Naive thymus-derived CD8-positive, alpha-beta T cell (primary cell): Measurements from ENCODE around the gene JAK1. TPM values are rescaled to one million over a fixed set of nuclear protein-coding genes. Genes with fewer than 3 reads are reported as not detected.

ENCODE experiments used
- ATAC-seq, 2 donors: fragments of 150-1000 bp; cut with Tn5 transposase in 1 of 2; sonication (Bioruptor Pico), chemical (Tn5 transposase) in 1 of 2; 1 replicate in 1 of 2; 2 replicates in 1 of 2; pipeline ENCODE4 v1.10.0; 2021; ENCODE audit warnings: mild to moderate bottlenecking in 2 of 2, moderate library complexity in 2 of 2
- POLR2A ChIA-PET: fragments of 350-600 bp; sonication (Branson Sonifier 250); formaldehyde crosslinking; loops from one replicate; lab custom pipeline; 2021; ENCODE audit warnings: antibody characterized with exemption; lab: Charles Lee
- DNase-seq, 10 donors: peaks; one replicate each; pipeline versions ENCODE4 v3.0.0 to v3.0.0-alpha.2; 2020 to 2022
- H3K27ac Mint-ChIP-seq, 10 donors: one replicate each; pipeline ENCODE4 v1.8.0; 2020 to 2022; ENCODE audit warnings: mild to moderate bottlenecking in 10 of 10, mixed read lengths in 10 of 10, moderate library complexity in 4 of 10, inconsistent platforms in 1 of 10
- H3K27me3 Mint-ChIP-seq, 5 donors: one replicate each; pipeline ENCODE4 v1.8.0; 2021 to 2022; ENCODE audit warnings: mixed read lengths in 5 of 5
- H3K36me3 Mint-ChIP-seq, 3 donors: one replicate each; pipeline ENCODE4 v1.8.0; 2020 to 2022; ENCODE audit warnings: mixed read lengths in 3 of 3, mild to moderate bottlenecking in 2 of 3, inconsistent platforms in 1 of 3
- H3K4me1 Mint-ChIP-seq, 4 donors: one replicate each; pipeline ENCODE4 v1.8.0; 2021 to 2022; ENCODE audit warnings: mixed read lengths in 4 of 4
- H3K4me3 Mint-ChIP-seq, 10 donors: one replicate each; pipeline ENCODE4 v1.8.0; 2020 to 2022; ENCODE audit warnings: mild to moderate bottlenecking in 10 of 10, mixed read lengths in 10 of 10, moderate library complexity in 6 of 10, inconsistent platforms in 1 of 10
- H3K9me3 Mint-ChIP-seq, 9 donors: one replicate each; pipeline ENCODE4 v1.8.0; 2020 to 2022; ENCODE audit warnings: mixed read lengths in 9 of 9, mild to moderate bottlenecking in 3 of 9, inconsistent platforms in 1 of 9, moderate library complexity in 1 of 9
- polyA plus RNA-seq, 3 donors: library from polyadenylated mRNA; unstranded; fragments of 300-500 nt; fragmentation: Illumina TruSeq; gene quantifications; one replicate each; pipeline ENCODE4 v1.2.3, GENCODE V29; 2021
- total RNA-seq, 8 experiments: library from RNA in 2 of 8; stranded (reverse) in 2 of 8; gene quantifications; one replicate each; pipeline ENCODE4 v1.2.3 and lab custom pipeline; 2021 to 2026

Gene JAK1
- total and polyA plus RNA-seq, 5 experiments from 2014 or later: 162 to 361 (median 244) TPM

GRCh38 chr1:64896551-64896950 lies 69.8 kb downstream of the JAK1 start:
- Mint-ChIP-seq H3K4me3 (peak overlapping the region in 7 of 10 donors; percentile 22 to 75 (median 38)), H3K27me3 (no peaks in the 10 kb centered on the region), H3K36me3 (no peaks in the 10 kb centered on the region), H3K4me1 (peaks cover 60 to 94% (median 91%) of the 10 kb centered on the region in 4 donors), H3K27ac (peak overlapping the region in 7 of 10 donors; percentile 2 to 83 (median 11)), H3K9me3 (no peaks in the 10 kb centered on the region)
- ATAC-seq: no peak
- DNase-seq: no peak
- POLR2A ChIA-PET: no interaction called here

- DNase-seq (no peak), ATAC-seq (peak in 1 of 2 donors; percentile 24)
- Mint-ChIP-seq H3K27ac (peak overlapping the region in 4 of 10 donors; percentile 12 to 38 (median 26)), H3K9me3 (no peaks in the 10 kb centered on the region), H3K4me3 (peak overlapping the region in 9 of 10 donors; percentile 16 to 64 (median 38)), H3K36me3 (no peaks in the 10 kb centered on the region), H3K4me1 (peaks cover 63 to 94% (median 92%) of the 10 kb centered on the region in 4 donors), H3K27me3 (no peaks in the 10 kb centered on the region)
- POLR2A ChIA-PET: no interaction called here
Measured at GRCh38 chr1:64895500-64895899, 70.8 kb downstream of the JAK1 start.

DNA sequence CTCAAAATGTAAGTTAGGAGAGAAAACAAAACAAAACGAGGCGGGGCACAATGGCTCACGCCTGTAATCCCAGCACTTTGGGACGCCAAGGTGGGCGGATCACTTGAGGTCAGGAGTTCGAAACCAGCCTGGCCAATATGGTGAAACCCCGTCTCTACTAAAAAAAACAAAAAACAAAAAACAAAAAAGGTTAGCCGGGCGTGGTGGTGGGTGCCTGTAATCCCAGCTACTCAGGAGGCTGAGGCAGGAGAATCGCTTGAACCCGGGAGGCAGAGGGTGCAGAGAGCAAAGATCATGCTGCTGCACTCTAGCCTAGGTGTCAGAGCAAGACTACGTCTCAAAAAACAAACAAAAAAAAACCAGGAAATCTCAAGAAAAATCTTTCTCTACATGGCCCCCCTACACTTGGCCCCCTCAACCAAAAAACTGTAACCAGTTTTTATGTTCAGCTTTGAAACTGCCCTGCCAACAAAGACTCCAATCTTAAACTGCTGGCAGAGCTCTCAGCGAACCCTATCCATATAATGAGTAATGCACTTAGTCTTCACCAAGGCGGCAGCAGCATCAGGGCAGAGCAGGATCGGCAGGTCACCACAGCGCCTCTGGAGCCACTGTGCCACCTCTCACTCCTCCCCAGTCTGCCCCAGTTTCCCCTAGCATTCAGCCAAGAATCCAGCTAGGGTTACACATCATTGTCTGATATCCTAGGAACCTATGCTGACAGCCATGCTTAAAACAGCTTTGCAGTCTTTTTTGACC lies 71.7 kb downstream of the JAK1 start:
- Mint-ChIP-seq H3K4me3 (peak overlapping the region in 7 of 10 donors; percentile 6 to 64 (median 24)), H3K27ac (peak overlapping the region in 7 of 10 donors; percentile 7 to 78 (median 61))
- no peak for DNase-seq

DNA sequence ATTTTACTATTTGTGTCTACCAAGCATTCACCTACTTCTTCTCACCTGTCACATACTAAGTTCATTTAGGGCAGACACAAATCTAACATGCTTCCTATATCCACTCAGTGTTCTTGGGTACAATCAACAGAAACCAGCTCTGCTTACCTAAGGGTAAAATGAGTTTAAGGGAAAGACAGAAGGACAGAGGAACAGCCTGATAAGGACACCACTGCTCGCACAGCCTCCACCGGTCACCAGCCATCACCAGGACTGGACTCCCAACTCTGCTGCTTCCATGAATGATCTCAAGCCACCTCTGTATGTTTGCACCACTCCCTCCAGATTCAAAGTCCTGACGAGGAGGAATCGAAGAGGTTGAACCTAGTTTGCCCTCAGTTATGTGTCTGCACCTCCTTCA lies 72.4 kb downstream of the JAK1 start:
- H3K27me3 Mint-ChIP-seq: no peaks in the 10 kb centered on the region
- H3K9me3 Mint-ChIP-seq: no peaks in the 10 kb centered on the region
- H3K36me3 Mint-ChIP-seq: no peaks in the 10 kb centered on the region
- ATAC-seq (no peak), DNase-seq (no peak)
- H3K4me3 Mint-ChIP-seq: peak overlapping the region in 8 of 10 donors; percentile 1 to 43 (median 7)
- peak overlapping the region in 6 of 10 donors; percentile 0 to 70 (median 41) for H3K27ac Mint-ChIP-seq
- POLR2A ChIA-PET: no interaction called here
- H3K4me1 Mint-ChIP-seq: peaks cover 58 to 94% (median 92%) of the 10 kb centered on the region in 4 donors

More for the DNA sequence above, 71.7 kb downstream of the JAK1 start:
- H3K27me3 Mint-ChIP-seq: no peaks in the 10 kb centered on the region
- POLR2A ChIA-PET: no interaction called here
- peaks cover 59 to 94% (median 92%) of the 10 kb centered on the region in 4 donors for H3K4me1 Mint-ChIP-seq
- no peak for ATAC-seq
- H3K9me3 Mint-ChIP-seq: no peaks in the 10 kb centered on the region
- H3K36me3 Mint-ChIP-seq: no peaks in the 10 kb centered on the region

DNA sequence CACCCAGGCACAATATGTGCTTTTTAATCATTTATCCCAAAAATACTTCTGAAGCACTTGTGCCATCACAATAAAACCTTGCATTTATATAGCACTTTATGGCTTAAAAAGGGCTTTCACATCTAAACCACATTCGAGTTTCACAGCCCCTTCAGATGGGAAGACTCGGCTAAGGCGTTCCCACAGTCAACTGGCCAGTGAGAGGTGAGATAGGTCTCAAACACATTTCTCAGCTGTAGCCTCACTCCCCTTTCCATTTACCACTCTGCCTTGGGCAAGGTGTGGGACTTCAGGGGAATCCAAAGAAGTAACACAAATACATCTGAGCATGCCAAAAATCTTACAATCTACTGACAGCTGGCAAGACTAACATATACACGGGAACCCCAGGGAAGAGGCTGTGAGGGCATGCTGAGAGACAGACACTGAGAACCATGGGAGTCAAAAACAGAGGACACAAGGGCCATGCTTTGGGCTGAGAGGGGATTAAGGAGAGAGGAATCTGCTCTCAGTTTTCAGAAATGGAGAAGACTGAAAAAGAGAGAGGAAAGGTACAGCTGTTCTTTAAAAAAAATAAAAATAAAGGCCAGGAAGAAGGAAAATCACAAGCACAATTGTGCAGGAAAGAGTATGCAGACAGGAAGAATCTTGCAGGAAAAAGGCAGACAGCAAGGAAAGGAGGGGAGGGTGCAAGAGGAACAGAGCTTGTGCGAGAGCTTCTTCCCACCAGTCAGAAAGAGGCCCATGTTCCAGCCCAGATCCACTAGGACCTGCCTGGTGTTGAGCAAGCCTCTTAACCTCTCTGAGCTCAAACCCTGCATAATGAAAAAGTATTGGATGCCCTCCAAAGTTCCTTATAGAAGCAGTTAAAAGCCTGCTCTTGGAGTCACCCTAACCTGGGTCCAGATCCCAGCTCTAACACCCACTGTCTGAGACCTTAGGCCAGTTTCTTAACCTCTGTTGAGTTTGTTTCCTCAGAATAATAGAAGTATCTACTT lies 73.5 kb downstream of the JAK1 start:
- Mint-ChIP-seq H3K36me3 (no peaks in the 10 kb centered on the region), H3K4me1 (peaks cover 62 to 96% (median 96%) of the 10 kb centered on the region in 4 donors), H3K9me3 (no peaks in the 10 kb centered on the region), H3K27ac (peak overlapping the region; percentile 2 to 77 (median 60)), H3K4me3 (peak overlapping the region in 8 of 10 donors; percentile 13 to 77 (median 46)), H3K27me3 (no peaks in the 10 kb centered on the region)
- POLR2A ChIA-PET: interaction anchor here (0.6 to 1.0 kb wide), 2 partner anchors 16 to 110 kb away, joined by 3 read pairs; no protein-coding TSS in a partner anchor
- ATAC-seq (no peak), DNase-seq (no peak)

- ATAC-seq: peak; percentile 54 to 59
- Mint-ChIP-seq H3K27me3 (no peaks in the 10 kb centered on the region), H3K9me3 (no peaks in the 10 kb centered on the region), H3K36me3 (peaks cover 0 to 6% (median 0%) of the 10 kb centered on the region in 3 donors), H3K4me3 (peak overlapping the region in 9 of 10 donors; percentile 13 to 74 (median 59)), H3K27ac (peak overlapping the region in 9 of 10 donors; percentile 10 to 82 (median 21)), H3K4me1 (peaks cover 67 to 99% (median 97%) of the 10 kb centered on the region in 4 donors)
- POLR2A ChIA-PET: interaction anchor here (0.7 kb wide), 1 partner anchor 49 kb away, joined by 4 read pairs; no protein-coding TSS in a partner anchor
- DNase-seq: peak in 2 of 10 donors; percentile 7 to 19
Measured at GRCh38 chr1:64891448-64891825, 74.9 kb downstream of the JAK1 start.

DNA sequence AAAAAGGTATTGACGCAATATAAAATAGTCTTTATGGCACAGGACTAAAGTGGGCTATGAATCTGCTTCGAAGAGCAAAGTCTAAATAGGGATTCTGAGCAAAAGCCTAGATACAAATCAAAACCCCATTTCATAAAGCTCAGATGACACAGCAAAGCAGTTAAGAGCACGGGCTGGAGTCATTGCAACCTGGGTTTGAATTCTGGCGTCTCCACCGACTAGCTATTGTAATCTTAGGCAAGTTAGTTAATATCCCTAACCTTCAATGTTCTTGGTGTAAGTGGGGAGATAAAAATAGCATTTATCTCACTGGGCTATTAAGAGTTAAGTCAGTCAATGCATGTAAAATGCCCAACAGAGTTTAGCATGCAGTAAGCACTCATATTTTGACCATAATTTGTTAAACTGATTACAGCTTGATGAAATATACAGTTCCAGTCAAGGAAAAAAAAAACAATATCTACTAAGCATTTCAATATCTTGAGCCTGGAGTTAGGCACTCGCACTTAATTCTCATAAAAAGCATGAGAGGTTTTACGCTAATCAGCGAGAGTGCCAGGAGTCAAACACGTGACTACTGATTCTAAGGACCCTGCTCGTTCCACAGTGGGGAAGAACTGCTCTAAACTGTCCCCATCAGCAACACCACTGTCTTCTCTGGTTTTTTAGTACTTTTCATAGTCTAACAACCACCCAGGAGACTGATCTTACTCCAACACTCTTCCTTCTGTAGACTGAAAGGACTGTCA lies 75.5 kb downstream of the JAK1 start:
- Mint-ChIP-seq H3K36me3 (peaks cover 0 to 10% (median 0%) of the 10 kb centered on the region in 3 donors), H3K27ac (peak overlapping the region; percentile 10 to 82 (median 37)), H3K27me3 (no peaks in the 10 kb centered on the region), H3K9me3 (no peaks in the 10 kb centered on the region), H3K4me3 (peak overlapping the region in 9 of 10 donors; percentile 13 to 74 (median 59)), H3K4me1 (peaks cover 67 to 99% (median 96%) of the 10 kb centered on the region in 4 donors)
- POLR2A ChIA-PET: interaction anchor here (0.6 kb wide), 1 partner anchor 127 kb away, joined by 3 read pairs; no protein-coding TSS in a partner anchor
- DNase-seq (no peak), ATAC-seq (peak; percentile 5 to 21)

- Mint-ChIP-seq H3K4me3 (peak overlapping the region in 5 of 10 donors; percentile 4 to 48 (median 23)), H3K36me3 (peaks cover 0 to 39% (median 3%) of the 10 kb centered on the region in 3 donors), H3K9me3 (no peaks in the 10 kb centered on the region), H3K27me3 (no peaks in the 10 kb centered on the region), H3K27ac (peak overlapping the region in 8 of 10 donors; percentile 4 to 82 (median 36)), H3K4me1 (peaks cover 57 to 96% (median 91%) of the 10 kb centered on the region in 4 donors)
- ATAC-seq (no peak), DNase-seq (no peak)
- POLR2A ChIA-PET: no interaction called here
Measured at GRCh38 chr1:64887689-64888217, 78.6 kb downstream of the JAK1 start.

- Mint-ChIP-seq H3K9me3 (no peaks in the 10 kb centered on the region), H3K36me3 (peaks cover 0 to 47% (median 3%) of the 10 kb centered on the region in 3 donors), H3K4me1 (peaks cover 57 to 94% (median 91%) of the 10 kb centered on the region in 4 donors), H3K27ac (peak overlapping the region; percentile 8 to 84 (median 51)), H3K4me3 (peak overlapping the region in 3 of 10 donors; percentile 23 to 49 (median 30)), H3K27me3 (no peaks in the 10 kb centered on the region)
- ATAC-seq (no peak), DNase-seq (no peak)
- POLR2A ChIA-PET: no interaction called here
Measured at GRCh38 chr1:64886877-64887276, 79.5 kb downstream of the JAK1 start.

DNA sequence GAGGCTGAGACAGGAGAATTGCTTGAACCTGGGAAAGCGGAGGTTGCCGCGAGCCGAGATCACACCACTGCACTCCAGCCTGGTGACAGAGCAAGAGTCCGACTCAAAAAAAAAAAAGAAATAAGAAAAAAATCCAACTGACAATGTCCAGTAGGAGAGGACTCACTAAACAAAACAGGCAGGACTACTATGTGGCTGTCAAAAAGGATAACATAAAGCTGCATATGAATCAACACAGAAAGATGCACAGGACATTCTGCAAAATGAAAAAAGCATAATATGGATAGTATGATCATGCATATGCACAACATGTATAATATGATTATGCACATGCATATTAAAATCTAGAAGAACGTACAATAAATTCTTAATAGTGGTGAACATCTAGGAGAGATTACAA lies 80.7 kb downstream of the JAK1 start:
- POLR2A ChIA-PET: no interaction called here
- Mint-ChIP-seq H3K9me3 (no peaks in the 10 kb centered on the region), H3K27ac (peak overlapping the region in 3 of 10 donors; percentile 8 to 82 (median 72)), H3K4me3 (no peak overlapping the region), H3K27me3 (no peaks in the 10 kb centered on the region), H3K4me1 (peaks cover 46 to 90% (median 88%) of the 10 kb centered on the region in 4 donors), H3K36me3 (peaks cover 0 to 55% (median 3%) of the 10 kb centered on the region in 3 donors)
- ATAC-seq (no peak), DNase-seq (no peak)
